Uterus (tissue), 2 donors: ENCODE measurements around the gene ULK4.

Source experiments
- POLR2A ChIP-seq, 2 donors: fragments of 450-650 bp; IDR thresholded peaks; one replicate each; pipeline ENCODE4 v1.6.1; 2016; ENCODE audit warnings: antibody characterized with exemption in 2 of 2, mild to moderate bottlenecking in 1 of 2, moderate library complexity in 1 of 2
- TF ChIP-seq, protein P1 (sequence below), 4 experiments: fragments of 200-600 bp in 2 of 4; fragments of 450-650 bp in 2 of 4; sonication (generic) in 2 of 4; IDR thresholded peaks; one replicate each; pipeline ENCODE4 v1.5.1; 2016 to 2019; ENCODE audit warnings: antibody characterized with exemption in 4 of 4, mild to moderate bottlenecking in 2 of 4, moderate library complexity in 1 of 4

DNA sequence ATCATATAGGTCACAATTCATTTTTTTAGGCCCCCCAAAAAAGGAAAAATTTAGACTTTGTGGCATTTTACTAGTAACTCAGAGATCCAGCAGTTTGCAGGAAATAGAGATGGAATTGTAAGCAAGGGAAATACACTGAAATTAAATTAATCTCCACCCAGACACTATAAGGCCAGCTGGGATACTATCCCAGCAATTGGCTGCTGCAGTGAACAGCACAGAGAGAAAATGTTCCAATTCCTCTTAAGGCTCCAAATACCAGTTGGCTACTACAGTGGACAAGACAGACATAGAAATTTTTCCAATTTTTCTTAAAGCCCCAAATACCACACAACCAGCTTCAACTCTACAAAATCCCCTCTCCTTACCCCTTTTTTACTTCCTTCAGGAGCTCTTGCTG, 78.9 kb downstream of the ULK4 start:
- TF ChIP-seq POLR2A (IDR thresholded peaks at IDR 0.05) = no peak
- TF ChIP-seq, protein P1, sequence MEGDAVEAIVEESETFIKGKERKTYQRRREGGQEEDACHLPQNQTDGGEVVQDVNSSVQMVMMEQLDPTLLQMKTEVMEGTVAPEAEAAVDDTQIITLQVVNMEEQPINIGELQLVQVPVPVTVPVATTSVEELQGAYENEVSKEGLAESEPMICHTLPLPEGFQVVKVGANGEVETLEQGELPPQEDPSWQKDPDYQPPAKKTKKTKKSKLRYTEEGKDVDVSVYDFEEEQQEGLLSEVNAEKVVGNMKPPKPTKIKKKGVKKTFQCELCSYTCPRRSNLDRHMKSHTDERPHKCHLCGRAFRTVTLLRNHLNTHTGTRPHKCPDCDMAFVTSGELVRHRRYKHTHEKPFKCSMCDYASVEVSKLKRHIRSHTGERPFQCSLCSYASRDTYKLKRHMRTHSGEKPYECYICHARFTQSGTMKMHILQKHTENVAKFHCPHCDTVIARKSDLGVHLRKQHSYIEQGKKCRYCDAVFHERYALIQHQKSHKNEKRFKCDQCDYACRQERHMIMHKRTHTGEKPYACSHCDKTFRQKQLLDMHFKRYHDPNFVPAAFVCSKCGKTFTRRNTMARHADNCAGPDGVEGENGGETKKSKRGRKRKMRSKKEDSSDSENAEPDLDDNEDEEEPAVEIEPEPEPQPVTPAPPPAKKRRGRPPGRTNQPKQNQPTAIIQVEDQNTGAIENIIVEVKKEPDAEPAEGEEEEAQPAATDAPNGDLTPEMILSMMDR (IDR thresholded peaks at IDR 0.05) = no peak
